WTC11 (cell line): Measurements from ENCODE around the gene ZBTB24. TPM values are rescaled to one million over a fixed set of nuclear protein-coding genes. Genes with fewer than 3 reads are reported as not detected.
"Not testable (repeated sequence)": the region's sequence is repeated elsewhere in the genome, so short reads cannot be mapped to it uniquely, and the experiment has no call there.

ENCODE experiments used
- ATAC-seq: fragments of 200-7000 bp; cut with Tn5 transposase; 2 replicates; pipeline ENCODE4 v1.10.0; 2021; ENCODE audit warnings: mild to moderate bottlenecking, moderate library complexity
- CTCF ChIA-PET: fragments of 300-600 bp; sonication (Branson Sonifier 250); formaldehyde crosslinking; loops from one replicate; lab custom pipeline; 2021; ENCODE audit warnings: antibody characterized with exemption; lab: Charles Lee
- POLR2A ChIA-PET: fragments of 350-600 bp; sonication (Branson Sonifier 250); formaldehyde crosslinking; loops from one replicate; lab custom pipeline; 2021; ENCODE audit warnings: antibody characterized with exemption; lab: Charles Lee
- DNase-seq: peaks from one replicate; pipeline ENCODE4 v3.0.0; 2021; ENCODE audit warnings: low spot score
- H3K27ac Mint-ChIP-seq: 2 replicates; pipeline ENCODE4 v1.8.0; 2021; ENCODE audit warnings: mixed read lengths
- H3K27me3 Mint-ChIP-seq: 2 replicates; pipeline ENCODE4 v1.8.0; 2021; ENCODE audit warnings: low read depth, mild to moderate bottlenecking, moderate library complexity, mixed read lengths
- H3K36me3 Mint-ChIP-seq: 2 replicates; pipeline ENCODE4 v1.8.0; 2021; ENCODE audit warnings: mixed read lengths
- H3K4me1 Mint-ChIP-seq: 2 replicates; pipeline ENCODE4 v1.8.0; 2022; ENCODE audit warnings: mixed read lengths
- H3K4me3 Mint-ChIP-seq: 2 replicates; pipeline ENCODE4 v1.8.0; 2021; ENCODE audit warnings: mild to moderate bottlenecking, moderate library complexity, mixed read lengths
- H3K9me3 Mint-ChIP-seq: 2 replicates; pipeline ENCODE4 v1.8.0; 2021; ENCODE audit warnings: mixed read lengths
- ARID4B ChIP-seq: sonication (generic); formaldehyde crosslinking; IDR thresholded peaks from 2 replicates; pipeline ENCODE4 v1.8.0; 2023; ENCODE audit warnings: missing genetic modification reagents, mild to moderate bottlenecking, borderline replicate concordance
- ATF3 ChIP-seq: sonication (generic); formaldehyde crosslinking; conservative IDR thresholded peaks from 2 replicates; pipeline ENCODE4 v1.8.1; 2022; ENCODE audit warnings: mild to moderate bottlenecking, missing genetic modification reagents
- ATF6 ChIP-seq: sonication (generic); formaldehyde crosslinking; IDR thresholded peaks from 2 replicates; pipeline ENCODE4 v1.8.1; 2023; ENCODE audit warnings: mild to moderate bottlenecking, missing genetic modification reagents
- EMX1 ChIP-seq: fragments of 250-450 bp; sonication (Bioruptor Pico); IDR thresholded peaks from 2 replicates; pipeline ENCODE4 v1.8.0; 2021; ENCODE audit warnings: mild to moderate bottlenecking
- GABPB1 ChIP-seq: sonication (generic); formaldehyde crosslinking; IDR thresholded peaks from 2 replicates; pipeline ENCODE4 v1.8.1; 2023; ENCODE audit warnings: mild to moderate bottlenecking, missing genetic modification reagents
- GTF2I ChIP-seq: fragments of 250-450 bp; sonication (Bioruptor Pico); conservative IDR thresholded peaks from 2 replicates; pipeline ENCODE4 v1.4.0; 2021; ENCODE audit warnings: mild to moderate bottlenecking
- HMGXB4 ChIP-seq: sonication (generic); formaldehyde crosslinking; IDR thresholded peaks from 2 replicates; pipeline ENCODE4 v1.8.1; 2023; ENCODE audit warnings: mild to moderate bottlenecking, moderate library complexity, missing genetic modification reagents
- KAT7 ChIP-seq: sonication (generic); formaldehyde crosslinking; IDR thresholded peaks from 2 replicates; pipeline ENCODE4 v1.8.1; 2023; ENCODE audit warnings: missing genetic modification reagents, mild to moderate bottlenecking, borderline replicate concordance
- NFE2L1 ChIP-seq: sonication (generic); formaldehyde crosslinking; IDR thresholded peaks from 2 replicates; pipeline ENCODE4 v1.8.1; 2023; ENCODE audit warnings: missing genetic modification reagents
- NR2C2 ChIP-seq: sonication (generic); formaldehyde crosslinking; IDR thresholded peaks from 2 replicates; pipeline ENCODE4 v1.8.0; 2022; ENCODE audit warnings: mild to moderate bottlenecking, missing genetic modification reagents
- SP1 ChIP-seq: sonication (generic); formaldehyde crosslinking; conservative IDR thresholded peaks from 2 replicates; pipeline ENCODE4 v1.8.1; 2022; ENCODE audit warnings: missing genetic modification reagents
- ZBTB43 ChIP-seq: sonication (generic); formaldehyde crosslinking; IDR thresholded peaks from 2 replicates; pipeline ENCODE4 v1.8.1; 2023; ENCODE audit warnings: mild to moderate bottlenecking, missing genetic modification reagents
- ZMAT4 ChIP-seq: fragments of 250-450 bp; sonication (Bioruptor Pico); IDR thresholded peaks from 2 replicates; pipeline ENCODE4 v1.9.0; 2021; ENCODE audit warnings: mild to moderate bottlenecking
- ZNF121 ChIP-seq: sonication (generic); formaldehyde crosslinking; IDR thresholded peaks from 2 replicates; pipeline ENCODE4 v1.8.0; 2023; ENCODE audit warnings: missing genetic modification reagents
- ZNF138 ChIP-seq: sonication (generic); formaldehyde crosslinking; conservative IDR thresholded peaks from 2 replicates; pipeline ENCODE4 v1.8.1; 2022; ENCODE audit warnings: mild to moderate bottlenecking, moderate library complexity, missing genetic modification reagents
- ZNF263 ChIP-seq: sonication (generic); formaldehyde crosslinking; IDR thresholded peaks from 2 replicates; pipeline ENCODE4 v1.8.1; 2022; ENCODE audit warnings: low read depth, mild to moderate bottlenecking, moderate library complexity, missing genetic modification reagents
- ZNF396 ChIP-seq: fragments of 250-450 bp; sonication (Bioruptor Pico); IDR thresholded peaks from 2 replicates; pipeline ENCODE4 v1.8.0; 2021; ENCODE audit warnings: mild to moderate bottlenecking, moderate library complexity, borderline replicate concordance
- ZNF425 ChIP-seq: fragments of 250-450 bp; sonication (Bioruptor Pico); conservative IDR thresholded peaks from 2 replicates; pipeline ENCODE4 v1.9.0; 2021; ENCODE audit warnings: mild to moderate bottlenecking
- total RNA-seq: library from RNA; stranded (reverse); gene quantifications from 3 replicates; pipeline ENCODE4 v1.2.3, GENCODE V29; 2021

ZBTB24 gene
- total RNA-seq, 1 experiment from 2014 or later = 14.7 TPM

- Mint-ChIP-seq H3K27me3 (no peaks in the 10 kb centered on the region; the same call in 1 of the 2 replicates), H3K9me3 (peaks cover 40% of the 10 kb centered on the region), H3K4me3 (no peak overlapping the region), H3K36me3 (peaks cover 14% of the 10 kb centered on the region), H3K27ac (no peak overlapping the region), H3K4me1 (peaks cover 16% of the 10 kb centered on the region)
- ChIA-PET POLR2A (no interaction called here), CTCF (no interaction called here)
- TF ChIP-seq ZNF138 (CRISPR knock-in tag) (no peak), ATF6 (CRISPR knock-in tag) (no peak), KAT7 (CRISPR knock-in tag) (no peak), ATF3 (no peak), ZNF263 (CRISPR knock-in tag) (no peak)
- ATAC-seq (no peak), DNase-seq (no peak)
Measured at GRCh38 chr6:109523478-109523877, 40.5 kb upstream of the ZBTB24 start.

- DNase-seq (no peak), ATAC-seq (no peak)
- Mint-ChIP-seq H3K36me3 (peaks cover 14% of the 10 kb centered on the region), H3K9me3 (peaks cover 40% of the 10 kb centered on the region), H3K27ac (no peak overlapping the region), H3K27me3 (no peaks in the 10 kb centered on the region; the same call in 1 of the 2 replicates), H3K4me1 (peaks cover 4% of the 10 kb centered on the region; the same call in 1 of the 2 replicates), H3K4me3 (no peak overlapping the region)
- TF ChIP-seq ZBTB43 (CRISPR knock-in tag) (no peak), HMGXB4 (CRISPR knock-in tag) (no peak), GABPB1 (CRISPR knock-in tag) (no peak), ZNF121 (CRISPR knock-in tag) (no peak), ZNF396 (CRISPR knock-in tag) (no peak)
- ChIA-PET POLR2A (no interaction called here), CTCF (no interaction called here)
Measured at GRCh38 chr6:109521080-109521479, 38.1 kb upstream of the ZBTB24 start.

GRCh38 chr6:109519647-109520046 is 36.6 kb upstream of the ZBTB24 start:
- DNase-seq, H3K4me3 Mint-ChIP-seq, H3K27me3 Mint-ChIP-seq, H3K4me1 Mint-ChIP-seq, ATAC-seq, POLR2A ChIA-PET, CTCF ChIA-PET, H3K27ac Mint-ChIP-seq: not testable (repeated sequence)
- H3K9me3 Mint-ChIP-seq = peaks cover 28% of the 10 kb centered on the region
- peaks cover 14% of the 10 kb centered on the region for H3K36me3 Mint-ChIP-seq

- ATAC-seq (no peak), DNase-seq (no peak)
- H3K9me3 Mint-ChIP-seq = peaks cover 17% of the 10 kb centered on the region
- no peak overlapping the region for H3K27ac Mint-ChIP-seq
- H3K4me1 Mint-ChIP-seq = peaks cover 29% of the 10 kb centered on the region
- POLR2A ChIA-PET = no interaction called here
- no peak overlapping the region for H3K4me3 Mint-ChIP-seq
- CTCF ChIA-PET = no interaction called here
- H3K27me3 Mint-ChIP-seq = no peaks in the 10 kb centered on the region
- peaks cover 4% of the 10 kb centered on the region; the same call in 1 of the 2 replicates for H3K36me3 Mint-ChIP-seq
- TF ChIP-seq EMX1 (no peak), SP1 (no peak), NFE2L1 (CRISPR knock-in tag) (no peak), ZNF425 (CRISPR knock-in tag) (no peak), NR2C2 (CRISPR knock-in tag) (no peak), ZMAT4 (CRISPR knock-in tag) (no peak), ARID4B (CRISPR knock-in tag) (no peak), GTF2I (no peak)
Measured at GRCh38 chr6:109516929-109517328, 33.9 kb upstream of the ZBTB24 start.
